HG03378 (cell line): ENCODE data around the gene DRAXIN.

Source experiments
- ATAC-seq: cut with Tn5 transposase; IDR thresholded peaks from one replicate; pipeline ENCODE4 v1.9.1; 2021; ENCODE audit warnings: mild to moderate bottlenecking, moderate library complexity; ENCODE audit not compliant: unreplicated experiment

Gene DRAXIN

GRCh38 chr1:11757047-11757446 is 65.5 kb downstream of the DRAXIN start:
- ATAC-seq: no peak

- ATAC-seq: no peak
Observed at GRCh38 chr1:11759791-11760190, 68.3 kb downstream of the DRAXIN start.

GRCh38 chr1:11761285-11761684 is 69.8 kb downstream of the DRAXIN start:
- no peak for ATAC-seq

GRCh38 chr1:11761988-11762406 is 70.5 kb downstream of the DRAXIN start, which contains the start of gene C1orf167:
TSS of gene C1orf167 (plus strand) at chr1:11762193. CDS start at chr1:11764401, 2,208 bp downstream.
- no peak for ATAC-seq

GRCh38 chr1:11764115-11764514 is 72.6 kb downstream of the DRAXIN start:
- ATAC-seq: no peak

GRCh38 chr1:11764519-11764918 is 73.0 kb downstream of the DRAXIN start:
- no peak for ATAC-seq

- no peak for ATAC-seq
Observed at GRCh38 chr1:11765661-11766428, 74.3 kb downstream of the DRAXIN start.

- ATAC-seq: no peak
Observed at GRCh38 chr1:11766429-11766776, 74.9 kb downstream of the DRAXIN start.

- ATAC-seq: no peak
Observed at GRCh38 chr1:11767922-11768704, 76.6 kb downstream of the DRAXIN start.

- no peak for ATAC-seq
Observed at GRCh38 chr1:11768821-11769220, 77.3 kb downstream of the DRAXIN start.

GRCh38 chr1:11769274-11769673 is 77.8 kb downstream of the DRAXIN start:
- no peak for ATAC-seq

GRCh38 chr1:11770011-11770410 is 78.5 kb downstream of the DRAXIN start:
- no peak for ATAC-seq

GRCh38 chr1:11771481-11772043 is 80.1 kb downstream of the DRAXIN start:
- no peak for ATAC-seq

GRCh38 chr1:11772458-11772857 is 80.9 kb downstream of the DRAXIN start:
- no peak for ATAC-seq

GRCh38 chr1:11774753-11775152 is 83.2 kb downstream of the DRAXIN start:
- no peak for ATAC-seq
